Measurements from ENCODE around the gene OSGEP. TPM values are rescaled to one million over a fixed set of nuclear protein-coding genes. Genes with fewer than 3 reads are reported as not detected.

OSGEP gene
- polyA plus RNA-seq (2013, experiment 1 of 2): 15.2 TPM
- polyA plus RNA-seq (2013, experiment 2 of 2): 14.4 TPM

DNA sequence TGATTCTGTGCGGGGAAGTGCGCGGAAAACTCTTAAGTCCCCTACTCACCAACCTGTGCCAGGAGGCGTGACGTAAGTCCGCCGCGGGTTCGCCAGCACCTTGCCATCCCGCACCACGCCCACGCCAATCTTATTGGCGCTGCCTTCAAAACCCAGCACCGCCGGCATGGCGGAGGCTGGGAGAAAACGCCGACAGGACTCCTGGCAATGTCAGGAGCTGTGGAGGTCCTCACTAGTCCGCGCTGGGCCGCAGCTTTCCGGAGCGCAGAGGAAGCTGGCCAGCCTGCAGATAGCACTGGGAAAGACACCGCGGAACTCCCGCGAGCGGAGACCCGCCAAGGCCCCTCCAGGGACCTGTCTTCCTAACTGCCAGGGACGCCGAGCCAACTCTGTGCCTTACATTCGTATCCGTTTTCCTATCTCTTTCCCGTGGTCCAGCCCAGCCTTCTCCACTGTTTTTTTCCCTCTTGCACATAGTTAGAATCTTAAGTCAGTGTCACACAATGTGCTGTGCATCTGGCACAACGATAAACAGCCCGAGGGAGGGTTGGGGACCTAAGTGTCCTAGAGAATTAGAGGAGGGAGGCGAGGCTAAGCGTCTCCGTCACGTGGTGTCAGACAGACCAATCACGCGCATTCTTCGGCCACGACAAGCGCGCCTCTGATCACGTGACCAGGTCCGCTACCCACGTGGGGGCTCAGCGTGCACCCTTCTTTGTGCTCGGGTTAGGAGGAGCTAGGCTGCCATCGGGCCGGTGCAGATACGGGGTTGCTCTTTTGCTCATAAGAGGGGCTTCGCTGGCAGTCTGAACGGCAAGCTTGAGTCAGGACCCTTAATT lies at the start of gene OSGEP, which contains the start of gene APEX1:
OSGEP (minus strand) TSS at position 297 of the 839 bp plus-strand sequence; CDS start at position 168, 129 bp downstream.
APEX1 (plus strand) TSS at position 711 of the 839 bp plus-strand sequence. CDS start 420 bp downstream, outside the sequence.
- peak within 1 kb of the TSS; percentile 94 to 97 for H3K18ac ChIP-seq (ENCODE audit: low read depth in 1 of 2, low read length in 2 of 2)
- peak within 1 kb of the TSS; percentile 86 for H2BK15ac ChIP-seq (ENCODE audit: low read depth, poor library complexity, severe bottlenecking)
- H2BK12ac ChIP-seq (ENCODE audit: low read length in 2 of 2): no peak within 1 kb of the TSS
- H4K91ac ChIP-seq (ENCODE audit: low read length): peak within 1 kb of the TSS; percentile 76
- peak within 1 kb of the TSS; percentile 93 for H2AFZ ChIP-seq (ENCODE audit: low read depth, low read length)
- H2BK5ac ChIP-seq (ENCODE audit: low read depth, low read length, poor library complexity, severe bottlenecking): peak within 1 kb of the TSS; percentile 92
- H3K14ac ChIP-seq (ENCODE audit: low read length in 2 of 2): peak within 1 kb of the TSS in 1 of 2 experiments; percentile 45
- H3K4ac ChIP-seq (ENCODE audit: low read depth in 1 of 2, low read length in 2 of 2): peak within 1 kb of the TSS; percentile 89 to 93
- peak within 1 kb of the TSS; percentile 97 for H4K8ac ChIP-seq (ENCODE audit: low read length)
- H3K4me2 ChIP-seq (ENCODE audit: low read length, poor library complexity, severe bottlenecking): peak within 1 kb of the TSS; percentile 79
- H3K4me1 ChIP-seq (ENCODE audit: control insufficient read depth, insufficient read depth, low read depth, low read length): peaks cover 6% of the 10 kb centered on the region
- H3K27ac ChIP-seq (ENCODE audit: low read length, poor library complexity, severe bottlenecking): peak within 1 kb of the TSS; percentile 100
- peaks cover 32 to 63% of the 10 kb centered on the region in 2 experiments for H3K36me3 ChIP-seq (ENCODE audit: control insufficient read depth in 1 of 2, insufficient read depth in 2 of 2, low read depth in 1 of 2, low read length in 2 of 2)
- H3K23ac ChIP-seq (ENCODE audit: low read length in 2 of 2): no peak within 1 kb of the TSS
- peaks cover 19% of the 10 kb centered on the region for H3K79me1 ChIP-seq (replicated peaks; ENCODE audit: low read length, poor library complexity, severe bottlenecking)
- under 1% methylated on average over 56 of the region's 56 CpGs for WGBS
- H3K4me3 ChIP-seq (ENCODE audit: insufficient read depth in 1 of 2, low read depth in 1 of 2, low read length in 2 of 2): peak within 1 kb of the TSS; percentile 70 to 95
- peak within 1 kb of the TSS; percentile 58 for H2BK120ac ChIP-seq (ENCODE audit: low read depth, low read length)
- no peaks in the 10 kb centered on the region for H3K27me3 ChIP-seq (ENCODE audit: control insufficient read depth in 1 of 2, insufficient read depth in 1 of 2, low read length in 2 of 2)
- H3K9ac ChIP-seq (ENCODE audit: low read length): peak within 1 kb of the TSS; percentile 94
- peak within 1 kb of the TSS; percentile 63 for H2AK5ac ChIP-seq (ENCODE audit: low read length, severe bottlenecking)
- H3K9me3 ChIP-seq (ENCODE audit: control insufficient read depth, low read length): no peaks in the 10 kb centered on the region
- peak; percentile 99 for DNase-seq

DNA sequence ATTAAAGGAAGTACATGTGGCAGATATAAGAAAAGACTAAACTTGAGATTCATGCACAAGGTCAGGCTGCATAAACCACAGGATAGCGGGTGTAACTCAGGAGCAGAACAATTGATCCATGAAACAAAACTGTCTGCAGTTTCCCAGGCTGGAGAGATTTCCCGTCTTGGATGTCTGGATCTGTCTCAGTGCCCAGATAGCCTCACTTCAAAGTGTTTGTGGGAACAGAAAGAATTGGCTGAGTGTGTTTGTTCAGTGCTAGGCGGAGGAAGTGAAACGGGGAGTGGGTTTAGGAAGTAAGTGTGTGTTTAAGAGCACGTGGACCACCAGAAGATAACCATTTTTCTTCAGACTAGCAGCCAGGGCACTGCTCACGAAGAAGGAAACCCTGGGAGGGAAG lies 49.3 kb upstream of the OSGEP start:
- Histone ChIP-seq H3K36me3 (ENCODE audit: control insufficient read depth in 1 of 2, insufficient read depth in 2 of 2, low read depth in 1 of 2, low read length in 2 of 2) (no peaks in the 10 kb centered on the region), H4K91ac (ENCODE audit: low read length) (no peak overlapping the region), H3K9me3 (ENCODE audit: control insufficient read depth, low read length) (no peaks in the 10 kb centered on the region), H3K4ac (ENCODE audit: low read depth in 1 of 2, low read length in 2 of 2) (no peak overlapping the region), H4K8ac (ENCODE audit: low read length) (no peak overlapping the region), H2BK5ac (ENCODE audit: low read depth, low read length, poor library complexity, severe bottlenecking) (no peak overlapping the region), H3K27me3 (ENCODE audit: control insufficient read depth in 1 of 2, insufficient read depth in 1 of 2, low read length in 2 of 2) (no peaks in the 10 kb centered on the region), H2AFZ (ENCODE audit: low read depth, low read length) (no peak overlapping the region), H3K9ac (ENCODE audit: low read length) (no peak overlapping the region), H2BK12ac (ENCODE audit: low read length in 2 of 2) (no peak overlapping the region), H3K14ac (ENCODE audit: low read length in 2 of 2) (no peak overlapping the region), H3K18ac (ENCODE audit: low read depth in 1 of 2, low read length in 2 of 2) (no peak overlapping the region), H2BK15ac (ENCODE audit: low read depth, poor library complexity, severe bottlenecking) (no peak overlapping the region), H3K4me3 (ENCODE audit: insufficient read depth in 1 of 2, low read depth in 1 of 2, low read length in 2 of 2) (no peak overlapping the region), H3K4me2 (ENCODE audit: low read length, poor library complexity, severe bottlenecking) (no peak overlapping the region), H3K23ac (ENCODE audit: low read length in 2 of 2) (no peak overlapping the region), H3K27ac (ENCODE audit: low read length, poor library complexity, severe bottlenecking) (no peak overlapping the region), H3K79me1 (replicated peaks; ENCODE audit: low read length, poor library complexity, severe bottlenecking) (no peaks in the 10 kb centered on the region), H3K4me1 (ENCODE audit: control insufficient read depth, insufficient read depth, low read depth, low read length) (no peaks in the 10 kb centered on the region), H2BK120ac (ENCODE audit: low read depth, low read length) (no peak overlapping the region), H2AK5ac (ENCODE audit: low read length, severe bottlenecking) (no peak overlapping the region)
- WGBS: 79% methylated on average over 6 of the region's 6 CpGs
- DNase-seq: no peak

DNA sequence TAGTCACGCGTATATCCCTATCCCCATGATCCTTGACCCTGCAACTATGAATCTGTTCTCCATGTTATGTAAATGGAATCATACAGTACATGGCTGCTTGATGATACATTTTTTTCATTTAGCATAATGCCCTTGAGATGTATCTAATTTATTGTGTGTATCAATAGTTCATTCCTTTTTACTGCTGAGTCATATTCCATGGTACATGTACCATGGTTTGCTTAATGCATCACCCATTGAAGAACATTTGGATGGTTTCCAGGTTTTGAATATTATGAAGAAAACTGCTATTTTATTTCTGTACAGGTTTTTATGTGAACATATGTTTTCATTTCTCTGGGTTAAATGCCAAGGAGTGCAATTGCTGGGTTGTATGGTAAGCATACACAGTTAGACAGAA lies 46.7 kb upstream of the OSGEP start:
- H3K27ac ChIP-seq (ENCODE audit: low read length, poor library complexity, severe bottlenecking): no peak overlapping the region
- H4K91ac ChIP-seq (ENCODE audit: low read length): no peak overlapping the region
- H2BK15ac ChIP-seq (ENCODE audit: low read depth, poor library complexity, severe bottlenecking): no peak overlapping the region
- no peak overlapping the region for H3K23ac ChIP-seq (ENCODE audit: low read length in 2 of 2)
- H3K4me2 ChIP-seq (ENCODE audit: low read length, poor library complexity, severe bottlenecking): no peak overlapping the region
- H2AK5ac ChIP-seq (ENCODE audit: low read length, severe bottlenecking): no peak overlapping the region
- H2BK12ac ChIP-seq (ENCODE audit: low read length in 2 of 2): no peak overlapping the region
- H4K8ac ChIP-seq (ENCODE audit: low read length): no peak overlapping the region
- no peaks in the 10 kb centered on the region for H3K4me1 ChIP-seq (ENCODE audit: control insufficient read depth, insufficient read depth, low read depth, low read length)
- H3K4ac ChIP-seq (ENCODE audit: low read depth in 1 of 2, low read length in 2 of 2): no peak overlapping the region
- no peak overlapping the region for H3K4me3 ChIP-seq (ENCODE audit: insufficient read depth in 1 of 2, low read depth in 1 of 2, low read length in 2 of 2)
- no peaks in the 10 kb centered on the region for H3K79me1 ChIP-seq (replicated peaks; ENCODE audit: low read length, poor library complexity, severe bottlenecking)
- WGBS: no CpG with 5 or more reads among the region's 2 CpGs
- DNase-seq: no peak
- no peak overlapping the region for H2AFZ ChIP-seq (ENCODE audit: low read depth, low read length)
- no peak overlapping the region for H3K14ac ChIP-seq (ENCODE audit: low read length in 2 of 2)
- H3K9ac ChIP-seq (ENCODE audit: low read length): no peak overlapping the region
- H3K36me3 ChIP-seq (ENCODE audit: control insufficient read depth in 1 of 2, insufficient read depth in 2 of 2, low read depth in 1 of 2, low read length in 2 of 2): no peaks in the 10 kb centered on the region
- no peak overlapping the region for H2BK120ac ChIP-seq (ENCODE audit: low read depth, low read length)
- H3K18ac ChIP-seq (ENCODE audit: low read depth in 1 of 2, low read length in 2 of 2): no peak overlapping the region
- no peaks in the 10 kb centered on the region for H3K27me3 ChIP-seq (ENCODE audit: control insufficient read depth in 1 of 2, insufficient read depth in 1 of 2, low read length in 2 of 2)
- no peak overlapping the region for H2BK5ac ChIP-seq (ENCODE audit: low read depth, low read length, poor library complexity, severe bottlenecking)
- H3K9me3 ChIP-seq (ENCODE audit: control insufficient read depth, low read length): no peaks in the 10 kb centered on the region

DNA sequence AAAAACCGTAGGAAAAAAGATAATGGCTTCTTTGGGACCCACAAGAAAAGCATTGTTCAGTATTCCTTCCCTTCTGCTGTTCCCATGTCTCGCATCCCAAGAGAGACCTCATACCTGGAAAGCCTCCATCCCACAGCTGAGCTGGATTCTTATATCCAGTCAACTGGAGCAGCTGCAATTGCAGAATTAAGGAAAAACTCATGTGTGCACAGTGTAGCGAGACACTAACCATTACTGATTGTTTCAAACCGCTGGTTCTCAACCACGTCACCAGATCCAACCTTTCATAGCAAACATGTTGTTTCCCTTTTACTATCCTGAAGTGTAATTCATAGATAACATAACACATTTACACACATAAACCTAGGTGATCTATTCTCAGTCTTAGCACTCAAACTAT lies 45.3 kb upstream of the OSGEP start:
- Histone ChIP-seq H3K4me3 (ENCODE audit: insufficient read depth in 1 of 2, low read depth in 1 of 2, low read length in 2 of 2) (no peak overlapping the region), H4K91ac (ENCODE audit: low read length) (no peak overlapping the region), H2BK120ac (ENCODE audit: low read depth, low read length) (no peak overlapping the region), H2BK15ac (ENCODE audit: low read depth, poor library complexity, severe bottlenecking) (no peak overlapping the region), H2AK5ac (ENCODE audit: low read length, severe bottlenecking) (no peak overlapping the region), H3K36me3 (ENCODE audit: control insufficient read depth in 1 of 2, insufficient read depth in 2 of 2, low read depth in 1 of 2, low read length in 2 of 2) (no peaks in the 10 kb centered on the region), H3K18ac (ENCODE audit: low read depth in 1 of 2, low read length in 2 of 2) (no peak overlapping the region), H2AFZ (ENCODE audit: low read depth, low read length) (no peak overlapping the region), H3K79me1 (replicated peaks; ENCODE audit: low read length, poor library complexity, severe bottlenecking) (no peaks in the 10 kb centered on the region), H3K27me3 (ENCODE audit: control insufficient read depth in 1 of 2, insufficient read depth in 1 of 2, low read length in 2 of 2) (no peaks in the 10 kb centered on the region), H3K9ac (ENCODE audit: low read length) (no peak overlapping the region), H3K23ac (ENCODE audit: low read length in 2 of 2) (no peak overlapping the region), H2BK5ac (ENCODE audit: low read depth, low read length, poor library complexity, severe bottlenecking) (no peak overlapping the region), H3K27ac (ENCODE audit: low read length, poor library complexity, severe bottlenecking) (no peak overlapping the region), H3K4me2 (ENCODE audit: low read length, poor library complexity, severe bottlenecking) (no peak overlapping the region), H3K14ac (ENCODE audit: low read length in 2 of 2) (no peak overlapping the region), H2BK12ac (ENCODE audit: low read length in 2 of 2) (no peak overlapping the region), H3K4me1 (ENCODE audit: control insufficient read depth, insufficient read depth, low read depth, low read length) (no peaks in the 10 kb centered on the region), H4K8ac (ENCODE audit: low read length) (no peak overlapping the region), H3K9me3 (ENCODE audit: control insufficient read depth, low read length) (no peaks in the 10 kb centered on the region), H3K4ac (ENCODE audit: low read depth in 1 of 2, low read length in 2 of 2) (no peak overlapping the region)
- 93% methylated on average over 5 of the region's 5 CpGs for WGBS
- no peak for DNase-seq
